Fibroblast of peridontal ligament (primary cell): ENCODE measurements around the gene SMIM14.
"Not testable (repeated sequence)": the region's sequence is repeated elsewhere in the genome, so short reads cannot be mapped to it uniquely, and the experiment has no call there.

ENCODE experiments used
- DNase-seq: peaks from one replicate; pipeline ENCODE4 v3.0.0-alpha.2; 2010; ENCODE audit errors: extremely low read depth

Gene SMIM14

DNA sequence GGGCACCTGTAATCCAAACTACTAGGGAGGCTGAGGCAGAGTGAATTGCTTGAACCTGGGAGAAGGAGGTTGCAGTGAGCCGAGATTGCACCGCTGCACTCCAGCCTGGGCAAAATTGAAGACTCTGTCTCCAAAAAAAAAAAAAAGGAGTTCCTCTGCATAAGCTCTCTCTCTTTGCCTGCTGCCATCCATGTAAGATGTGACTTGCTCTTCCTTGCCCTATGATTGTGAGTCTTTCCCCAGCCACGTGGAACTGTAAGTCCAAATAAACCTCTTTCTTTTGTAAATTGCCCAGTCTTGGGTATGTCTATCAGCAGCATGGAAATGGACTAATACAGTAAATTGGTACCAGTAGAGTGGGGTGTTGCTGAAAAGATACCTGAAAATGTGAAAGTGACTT lies 106.4 kb downstream of the SMIM14 start:
- DNase-seq = not testable (repeated sequence)

GRCh38 chr4:39530682-39531081 lies 108.0 kb downstream of the SMIM14 start:
- no peak for DNase-seq

DNA sequence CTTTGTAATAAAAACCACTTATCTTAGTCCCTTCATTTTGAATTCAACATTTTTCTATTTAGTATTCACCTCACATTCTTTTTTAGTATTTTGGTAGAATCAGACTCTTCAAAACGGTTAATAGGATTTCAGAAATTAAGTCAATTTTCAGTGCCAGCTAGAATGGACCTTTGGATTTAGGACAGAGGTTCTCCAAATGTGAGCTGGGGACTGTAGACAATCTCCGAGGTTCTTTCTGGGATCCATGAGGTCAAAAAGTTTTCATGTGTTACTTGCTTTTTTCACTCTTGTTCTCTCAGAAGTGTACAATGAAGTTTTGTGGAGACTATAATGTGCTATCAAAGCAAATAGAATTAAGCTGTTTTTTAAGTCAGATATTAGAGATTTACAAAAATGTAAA lies 109.1 kb downstream of the SMIM14 start:
- DNase-seq = no peak

DNA sequence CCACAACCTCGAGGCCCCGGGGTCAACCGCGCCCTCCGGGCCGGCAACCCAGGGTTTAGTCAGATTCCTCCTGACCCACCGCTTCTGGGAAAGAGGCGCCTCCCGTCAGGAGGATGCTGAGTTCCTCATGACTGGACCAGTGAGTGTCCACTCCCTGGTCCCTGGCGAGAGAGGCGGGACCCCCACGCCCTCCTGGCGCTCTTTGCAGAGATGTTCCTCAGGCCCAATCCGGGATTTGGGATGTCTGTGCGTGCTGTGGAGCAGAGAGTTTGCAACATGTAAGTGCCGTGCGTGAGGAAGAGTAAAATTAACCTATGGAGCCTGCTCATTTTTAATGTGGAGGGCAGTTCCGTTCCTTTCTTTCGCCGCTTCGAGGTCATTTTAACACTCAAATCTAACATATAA lies 110.6 kb downstream of the SMIM14 start:
- peak; percentile 79 for DNase-seq

GRCh38 chr4:39527296-39528060 lies 111.2 kb downstream of the SMIM14 start, which contains the start of gene UGDH:
UGDH (minus strand) TSS chr4:39527439; CDS start chr4:39521512, 5,927 bp downstream.
- DNase-seq = peak; percentile 99

DNA sequence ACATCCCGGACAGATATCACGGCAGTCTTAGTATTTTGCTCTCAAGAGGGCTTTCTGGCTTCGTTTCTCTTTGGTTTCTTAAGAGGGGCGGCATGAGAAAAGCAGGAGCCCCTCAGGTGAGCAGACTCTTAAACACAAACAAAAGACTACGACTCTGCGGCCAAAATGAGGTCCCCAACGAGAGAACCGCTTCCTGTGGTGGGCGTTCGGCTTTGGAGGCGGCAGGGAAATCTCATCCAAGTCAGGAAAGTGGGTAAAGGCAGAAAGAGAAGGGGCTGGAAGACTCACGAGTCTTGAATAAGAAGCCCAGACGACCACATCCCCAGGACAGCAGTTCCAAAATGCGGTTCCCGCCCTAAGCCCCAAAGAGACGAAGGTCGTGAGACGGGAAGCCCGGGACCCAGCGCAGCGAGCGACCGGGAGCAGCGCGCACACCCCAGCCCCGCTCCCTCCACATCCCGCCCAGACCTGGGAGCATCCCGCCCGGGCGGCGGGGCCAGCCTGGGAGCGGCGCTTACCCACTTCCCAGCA lies 111.8 kb downstream of the SMIM14 start:
- DNase-seq = peak; percentile 34

DNA sequence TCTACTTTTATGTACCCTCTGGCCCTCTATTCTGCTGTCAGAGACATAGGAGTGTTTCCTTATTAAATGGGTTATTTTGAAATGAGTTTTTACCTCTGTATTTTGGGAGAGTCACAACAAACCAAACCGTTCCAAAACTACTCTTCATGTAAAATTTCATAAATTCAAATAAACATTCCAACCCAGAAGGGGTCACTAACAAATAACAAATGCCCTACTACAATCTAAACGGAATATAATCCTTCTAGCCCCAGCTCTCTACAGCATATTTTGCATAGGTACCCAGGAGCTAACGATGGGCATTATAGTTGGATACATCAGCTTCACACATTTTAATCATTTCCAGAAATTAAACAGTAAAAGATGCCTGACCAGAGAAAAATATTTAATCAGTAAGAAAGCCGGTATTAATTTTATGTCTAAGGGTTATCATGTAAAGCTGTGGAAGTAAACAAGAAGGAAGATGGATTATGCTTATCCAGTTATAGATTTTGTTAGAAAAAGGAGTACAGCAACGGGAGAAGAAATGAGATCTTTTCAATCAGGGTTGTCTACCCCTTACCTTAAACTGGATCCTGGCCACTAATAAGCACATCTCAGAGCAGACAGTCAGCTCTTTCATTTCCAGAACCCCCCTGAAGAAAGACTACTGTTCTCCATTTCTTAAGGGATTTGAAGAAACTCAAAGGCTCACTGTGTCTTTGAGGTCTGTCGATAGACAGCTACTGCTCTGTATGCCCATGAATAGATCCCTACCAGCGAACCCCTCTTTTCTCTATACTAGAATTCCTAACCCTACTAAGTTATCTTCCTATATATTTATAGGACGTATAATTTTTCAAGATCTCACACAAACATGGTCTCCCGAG lies 112.6 kb downstream of the SMIM14 start:
- peak; percentile 32 for DNase-seq

GRCh38 chr4:39524161-39524957 lies 114.3 kb downstream of the SMIM14 start:
- no peak for DNase-seq

DNA sequence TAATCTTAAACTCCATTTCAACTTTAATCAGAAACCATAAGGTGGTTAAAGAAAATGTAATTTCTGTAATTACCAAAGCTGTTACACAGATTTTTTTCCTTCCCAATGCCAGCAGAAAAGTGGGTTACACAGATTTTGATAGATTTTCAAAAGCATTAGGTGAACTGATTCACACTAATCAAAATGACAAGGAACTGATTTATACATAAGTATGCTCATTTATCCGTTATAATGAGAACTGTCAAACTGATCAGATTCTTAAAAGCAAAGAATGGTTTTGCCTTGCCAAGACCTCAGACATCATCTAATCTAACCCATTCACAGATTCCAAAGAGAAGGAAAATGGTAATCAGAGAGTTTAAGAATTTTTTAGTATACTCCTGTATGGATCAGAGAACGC lies 116.6 kb downstream of the SMIM14 start:
- peak; percentile 23 for DNase-seq

DNA sequence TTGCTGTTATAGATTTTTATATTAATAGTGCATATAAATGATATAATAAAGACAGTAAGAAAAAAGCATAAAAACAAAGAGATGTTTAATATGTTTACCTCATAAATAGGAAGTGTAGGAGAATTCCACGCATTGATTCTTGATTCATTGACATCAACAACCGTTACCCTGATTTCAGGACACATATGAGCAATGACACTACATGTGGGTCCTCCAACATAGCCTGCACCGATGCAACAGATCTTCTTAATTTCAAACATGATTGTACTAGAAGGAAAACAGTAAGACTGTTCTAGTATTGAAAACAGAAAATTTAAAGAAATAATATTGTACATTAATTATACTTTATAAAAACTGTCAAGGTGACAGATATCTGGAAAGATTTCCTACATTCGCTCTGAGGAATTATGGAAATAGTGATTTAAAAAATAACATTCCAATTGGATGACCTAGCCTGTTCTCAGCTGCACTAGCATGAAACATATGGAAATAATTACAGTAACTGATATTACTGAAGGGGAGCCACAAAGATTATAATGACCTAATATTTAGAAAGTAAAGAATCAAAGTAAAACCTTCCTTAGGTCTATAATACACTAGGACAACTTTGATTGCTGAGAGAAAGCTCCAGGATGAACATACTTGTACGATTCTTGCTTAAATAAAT lies 117.3 kb downstream of the SMIM14 start:
- DNase-seq = peak; percentile 86

GRCh38 chr4:39518484-39518883 lies 120.2 kb downstream of the SMIM14 start:
- DNase-seq = no peak

DNA sequence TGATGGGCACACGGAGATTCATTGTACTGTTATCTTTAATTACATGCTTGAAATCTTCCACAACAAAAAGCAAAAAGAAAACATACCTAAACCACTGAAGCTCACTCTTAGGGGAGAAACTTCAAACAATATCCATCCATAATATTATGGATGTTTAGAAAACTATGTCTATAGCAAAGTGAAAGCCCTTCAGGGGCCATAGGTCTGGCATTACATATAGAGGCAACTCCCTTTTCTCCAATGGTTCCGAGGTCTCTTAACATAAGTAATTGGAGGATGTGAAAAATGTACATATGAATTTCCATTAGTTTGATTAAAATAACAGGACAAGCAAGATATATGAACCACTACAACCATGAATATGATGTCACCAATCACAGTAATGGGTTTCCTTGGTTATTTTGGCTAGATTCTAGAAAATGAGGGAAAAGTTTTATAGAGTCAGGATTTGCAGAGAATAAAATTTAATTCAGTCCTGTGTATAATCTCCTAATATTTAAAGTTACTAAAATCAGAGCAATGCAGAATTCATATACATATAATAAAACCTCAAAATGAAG lies 122.2 kb downstream of the SMIM14 start:
- no peak for DNase-seq

GRCh38 chr4:39515669-39516401 lies 122.8 kb downstream of the SMIM14 start:
- not testable (repeated sequence) for DNase-seq

- DNase-seq = peak; percentile 52
Observed at GRCh38 chr4:39514888-39515401, 123.7 kb downstream of the SMIM14 start.

GRCh38 chr4:39514266-39514665 lies 124.4 kb downstream of the SMIM14 start:
- DNase-seq = not testable (repeated sequence)

DNA sequence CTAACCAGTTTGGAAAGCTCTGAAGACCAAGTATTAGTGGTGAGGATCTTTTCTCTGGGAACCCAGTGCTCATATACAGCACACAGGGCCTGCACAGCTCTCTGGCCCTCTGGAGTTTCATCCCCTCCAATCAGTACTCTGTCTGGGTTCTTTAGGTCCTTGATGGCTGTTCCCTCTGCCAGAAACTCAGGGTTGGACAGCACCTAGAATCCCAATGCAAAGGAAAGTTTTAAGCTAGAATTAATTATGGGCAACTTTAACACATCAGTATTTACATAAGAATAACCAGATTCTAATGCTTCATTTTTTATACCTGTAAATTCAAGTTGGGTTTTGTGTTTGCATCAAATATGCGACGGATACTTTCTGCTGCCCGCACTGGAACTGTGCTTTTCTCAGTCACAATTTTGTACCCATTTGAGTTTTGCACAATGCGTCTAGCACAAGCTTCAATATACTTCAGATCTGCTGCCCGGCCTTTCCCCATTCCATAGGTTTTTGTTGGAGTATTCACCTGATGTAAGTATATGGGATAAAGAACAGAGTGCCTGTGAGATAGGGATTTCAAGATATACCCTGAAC lies 128.2 kb downstream of the SMIM14 start:
- DNase-seq = no peak

GRCh38 chr4:39505581-39505980 lies 133.1 kb downstream of the SMIM14 start:
- no peak for DNase-seq

DNA sequence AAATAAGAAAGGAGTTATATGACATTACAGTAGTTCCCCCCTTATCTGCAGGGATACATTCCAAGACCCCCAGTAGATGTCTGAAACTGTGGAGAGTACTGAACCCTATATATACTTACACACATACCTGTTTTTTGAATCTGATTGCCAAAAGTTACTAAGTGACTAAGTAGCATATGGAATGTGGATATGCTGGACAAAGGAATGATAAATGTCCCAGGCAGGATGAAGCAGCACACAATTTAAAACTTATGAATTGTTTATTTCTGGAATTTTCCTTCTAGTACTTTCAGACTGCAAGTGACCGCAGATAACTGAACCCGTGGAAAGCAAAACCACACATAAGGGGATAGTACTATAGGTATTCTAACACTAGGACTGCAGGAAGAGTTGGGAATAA lies 134.1 kb downstream of the SMIM14 start:
- DNase-seq = no peak

GRCh38 chr4:39502664-39503035 lies 136.0 kb downstream of the SMIM14 start:
- DNase-seq = peak; percentile 35
